ENCODE data around the gene C16orf89.
"Not testable (repeated sequence)": the region's sequence is repeated elsewhere in the genome, so short reads cannot be mapped to it uniquely, and the experiment has no call there.

The C16orf89 gene

GRCh38 chr16:5062790-5063765 is 2.7 kb downstream of the C16orf89 start:
- Mint-ChIP-seq H3K4me3 (no peak overlapping the region), H3K4me1 (ENCODE audit: low read depth in 2 of 2) (no peaks in the 10 kb centered on the region), H3K27ac (no peak overlapping the region), H3K9me3 (no peaks in the 10 kb centered on the region), H3K27me3 (peaks cover 10 to 47% of the 10 kb centered on the region in 2 donors), H3K36me3 (ENCODE audit: insufficient read depth) (no peaks in the 10 kb centered on the region)
- DNase-seq (no peak), ATAC-seq (replicated peaks) (no peak)

GRCh38 chr16:5062051-5062450 is 3.7 kb downstream of the C16orf89 start:
- no peak overlapping the region for H3K27ac Mint-ChIP-seq
- no peak overlapping the region for H3K4me3 Mint-ChIP-seq
- H3K9me3 Mint-ChIP-seq = no peaks in the 10 kb centered on the region
- peaks cover 10 to 47% of the 10 kb centered on the region in 2 donors for H3K27me3 Mint-ChIP-seq
- no peak for DNase-seq
- no peaks in the 10 kb centered on the region for H3K36me3 Mint-ChIP-seq (ENCODE audit: insufficient read depth)
- no peaks in the 10 kb centered on the region for H3K4me1 Mint-ChIP-seq (ENCODE audit: low read depth in 2 of 2)
- ATAC-seq (replicated peaks) = no peak

DNA sequence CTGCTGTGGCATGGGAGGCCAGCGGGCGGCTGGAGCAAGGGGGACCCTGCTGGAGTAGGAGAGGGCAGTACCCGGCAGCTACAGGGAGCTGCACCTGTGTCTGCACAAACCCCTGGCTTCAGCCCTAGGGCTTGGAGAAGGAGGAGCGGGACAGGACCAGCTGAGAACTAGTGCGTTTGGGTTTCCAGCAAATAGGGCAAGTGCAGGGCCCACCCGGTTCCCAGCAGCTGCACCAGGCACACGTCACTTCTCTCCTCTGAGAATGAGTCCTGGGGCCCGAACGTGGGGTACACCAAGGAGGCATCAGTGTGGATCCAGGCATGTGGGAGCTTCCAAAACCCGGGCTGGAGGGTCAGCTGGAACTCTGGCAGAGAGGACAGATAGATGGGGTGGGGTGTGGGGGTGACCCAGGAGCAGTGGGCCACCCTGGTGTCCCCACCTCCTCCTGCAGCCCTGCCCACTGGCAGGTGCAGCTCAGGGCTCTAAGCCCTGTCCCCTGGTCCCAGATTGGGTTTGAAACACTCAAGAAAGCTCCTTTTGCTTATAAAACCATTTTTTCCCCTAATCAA is 5.6 kb downstream of the C16orf89 start:
- no peaks in the 10 kb centered on the region for H3K36me3 Mint-ChIP-seq (ENCODE audit: insufficient read depth)
- no peak overlapping the region for H3K27ac Mint-ChIP-seq
- peaks cover 10 to 40% of the 10 kb centered on the region in 2 donors for H3K27me3 Mint-ChIP-seq
- H3K4me3 Mint-ChIP-seq = no peak overlapping the region
- ATAC-seq (replicated peaks) (no peak), DNase-seq (no peak)
- no peaks in the 10 kb centered on the region for H3K9me3 Mint-ChIP-seq
- H3K4me1 Mint-ChIP-seq (ENCODE audit: low read depth in 2 of 2) = no peaks in the 10 kb centered on the region

- Mint-ChIP-seq H3K27me3 (peaks cover 10 to 36% of the 10 kb centered on the region in 2 donors), H3K36me3 (ENCODE audit: insufficient read depth) (no peaks in the 10 kb centered on the region), H3K27ac (no peak overlapping the region), H3K4me3 (no peak overlapping the region), H3K9me3 (no peaks in the 10 kb centered on the region), H3K4me1 (ENCODE audit: low read depth in 2 of 2) (no peaks in the 10 kb centered on the region)
- ATAC-seq (replicated peaks) (no peak), DNase-seq (no peak)
Observed at GRCh38 chr16:5059386-5060072, 6.2 kb downstream of the C16orf89 start.

DNA sequence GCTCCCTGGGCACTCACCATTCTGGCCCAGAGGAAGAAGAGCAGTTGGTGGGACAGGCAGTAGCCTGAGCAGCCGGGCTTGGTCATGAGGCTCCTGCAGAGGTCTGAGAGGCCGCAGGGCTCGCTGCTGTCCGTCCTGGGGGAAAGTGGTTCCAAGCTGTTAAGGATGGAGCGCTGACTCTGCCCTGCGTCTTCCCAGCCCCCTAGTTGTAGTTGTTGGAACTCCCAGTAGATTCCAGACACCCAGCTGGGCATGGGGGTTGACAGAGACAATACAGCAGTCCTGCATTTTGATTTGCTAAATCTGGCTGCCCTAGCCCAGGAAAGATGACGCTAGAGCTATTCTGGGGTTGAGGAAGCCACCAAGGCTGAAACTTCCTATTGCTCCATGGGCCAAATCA is 7.3 kb downstream of the C16orf89 start:
- Mint-ChIP-seq H3K4me1 (ENCODE audit: low read depth in 2 of 2) (no peaks in the 10 kb centered on the region), H3K9me3 (no peaks in the 10 kb centered on the region), H3K27me3 (peaks cover 10 to 31% of the 10 kb centered on the region in 2 donors), H3K4me3 (no peak overlapping the region), H3K36me3 (ENCODE audit: insufficient read depth) (no peaks in the 10 kb centered on the region), H3K27ac (no peak overlapping the region)
- ATAC-seq (replicated peaks) (no peak), DNase-seq (no peak)

DNA sequence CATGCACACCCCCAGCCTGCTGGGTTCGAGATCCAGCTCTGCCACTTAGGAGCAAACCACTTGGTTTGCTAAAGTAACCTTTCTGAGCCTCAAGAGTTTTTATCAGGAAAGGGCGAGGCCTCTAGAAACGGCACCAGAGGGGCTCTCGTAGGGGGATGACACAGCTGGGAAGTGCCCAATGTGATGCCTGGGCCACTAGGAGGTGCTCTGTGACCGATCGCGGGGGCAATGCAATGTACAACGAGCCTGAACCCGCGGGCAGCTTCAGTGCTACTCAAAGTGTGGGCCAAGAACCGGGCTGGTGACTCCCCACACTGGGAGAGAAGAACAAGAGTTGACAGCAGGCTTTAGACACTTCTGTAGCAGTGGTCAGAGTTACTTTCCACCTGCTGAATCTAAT is 9.4 kb downstream of the C16orf89 start:
- ATAC-seq (replicated peaks) = peak; percentile 67
- Mint-ChIP-seq H3K4me3 (no peak overlapping the region), H3K9me3 (no peaks in the 10 kb centered on the region), H3K27me3 (peaks cover 0 to 10% of the 10 kb centered on the region in 2 donors), H3K36me3 (ENCODE audit: insufficient read depth) (no peaks in the 10 kb centered on the region), H3K4me1 (ENCODE audit: low read depth in 2 of 2) (no peaks in the 10 kb centered on the region), H3K27ac (no peak overlapping the region)
- DNase-seq = peak in 2 of 3 experiments; percentile 18 to 24

GRCh38 chr16:5054876-5055865 is 10.6 kb downstream of the C16orf89 start:
- no peaks in the 10 kb centered on the region for H3K36me3 Mint-ChIP-seq (ENCODE audit: insufficient read depth)
- DNase-seq = no peak
- no peaks in the 10 kb centered on the region for H3K9me3 Mint-ChIP-seq
- H3K27me3 Mint-ChIP-seq = peaks cover 4 to 8% of the 10 kb centered on the region in 2 donors
- no peak overlapping the region for H3K27ac Mint-ChIP-seq
- ATAC-seq (replicated peaks) = no peak
- no peak overlapping the region for H3K4me3 Mint-ChIP-seq
- H3K4me1 Mint-ChIP-seq (ENCODE audit: low read depth in 2 of 2) = no peaks in the 10 kb centered on the region

- Mint-ChIP-seq H3K27ac (no peak overlapping the region), H3K4me1 (ENCODE audit: low read depth in 2 of 2) (no peaks in the 10 kb centered on the region), H3K36me3 (ENCODE audit: insufficient read depth) (no peaks in the 10 kb centered on the region), H3K4me3 (no peak overlapping the region), H3K9me3 (no peaks in the 10 kb centered on the region), H3K27me3 (peaks cover 8 to 14% of the 10 kb centered on the region in 2 donors)
- ATAC-seq (replicated peaks) (no peak), DNase-seq (no peak)
Observed at GRCh38 chr16:5046914-5047313, 18.8 kb downstream of the C16orf89 start.

GRCh38 chr16:5045499-5046115 is 20.1 kb downstream of the C16orf89 start:
- no peaks in the 10 kb centered on the region for H3K36me3 Mint-ChIP-seq (ENCODE audit: insufficient read depth)
- H3K27me3 Mint-ChIP-seq = peaks cover 17 to 21% of the 10 kb centered on the region in 2 donors
- H3K9me3 Mint-ChIP-seq = no peaks in the 10 kb centered on the region
- H3K4me3 Mint-ChIP-seq = no peak overlapping the region
- ATAC-seq (replicated peaks) (no peak), DNase-seq (no peak)
- H3K27ac Mint-ChIP-seq = no peak overlapping the region
- H3K4me1 Mint-ChIP-seq (ENCODE audit: low read depth in 2 of 2) = no peaks in the 10 kb centered on the region

DNA sequence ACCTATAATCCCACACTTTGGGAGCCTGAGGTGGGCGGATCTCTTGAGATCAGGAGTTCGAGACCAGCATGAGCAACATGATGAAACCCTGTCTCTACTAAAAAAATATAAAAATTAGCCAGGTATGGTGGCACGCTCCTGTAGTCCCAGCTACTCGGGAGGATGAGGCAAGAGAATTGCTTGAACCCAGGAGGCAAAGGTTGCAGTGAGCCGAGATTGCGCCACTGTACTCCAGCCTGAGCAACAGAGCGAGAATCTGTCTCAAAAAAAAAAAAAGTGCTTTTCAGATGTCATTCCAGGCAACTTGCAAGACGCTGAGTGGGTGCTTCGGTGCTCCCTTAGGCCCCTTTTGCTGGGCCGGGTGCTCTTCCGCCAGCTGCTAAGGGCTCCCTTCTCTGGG is 21.2 kb downstream of the C16orf89 start:
- H3K4me3 Mint-ChIP-seq; H3K9me3 Mint-ChIP-seq; H3K36me3 Mint-ChIP-seq (ENCODE audit: insufficient read depth); ATAC-seq (replicated peaks); H3K27ac Mint-ChIP-seq; DNase-seq; H3K4me1 Mint-ChIP-seq (ENCODE audit: low read depth in 2 of 2): not testable (repeated sequence)
- peaks cover 15 to 22% of the 10 kb centered on the region in 2 donors for H3K27me3 Mint-ChIP-seq

GRCh38 chr16:5044011-5044540 is 21.7 kb downstream of the C16orf89 start:
- Mint-ChIP-seq H3K27me3 (peaks cover 15 to 22% of the 10 kb centered on the region in 2 donors), H3K4me3 (no peak overlapping the region), H3K36me3 (ENCODE audit: insufficient read depth) (no peaks in the 10 kb centered on the region), H3K4me1 (ENCODE audit: low read depth in 2 of 2) (no peaks in the 10 kb centered on the region), H3K27ac (no peak overlapping the region), H3K9me3 (no peaks in the 10 kb centered on the region)
- ATAC-seq (replicated peaks) = no peak
- no peak for DNase-seq

DNA sequence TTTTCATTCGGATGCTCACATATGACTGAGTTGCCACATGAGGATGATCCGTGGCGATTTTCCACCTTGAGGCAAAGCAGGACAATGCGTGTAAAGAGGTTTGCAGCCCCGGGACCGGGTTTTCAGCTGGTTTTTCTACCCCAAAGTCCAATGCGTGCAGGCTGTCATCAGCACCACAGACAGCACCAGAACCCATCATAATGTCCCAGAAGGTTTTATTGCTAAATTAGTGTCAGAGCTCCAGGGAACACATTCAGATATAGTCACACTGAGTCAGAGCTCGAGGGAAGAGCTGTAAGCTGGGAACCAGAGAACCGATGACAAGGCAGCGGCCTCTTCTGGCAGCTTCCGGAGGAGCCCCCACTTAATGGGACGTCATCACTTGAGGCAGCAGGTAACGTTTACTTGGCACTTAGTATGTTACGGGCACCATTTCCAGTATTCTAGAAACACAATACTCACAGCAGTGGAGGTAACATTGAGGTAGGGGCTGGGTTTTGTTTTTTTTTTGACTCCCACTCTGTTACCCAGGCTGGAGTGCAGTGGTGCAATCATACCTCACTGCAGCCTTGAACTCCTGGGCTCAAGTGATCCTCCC is 23.1 kb downstream of the C16orf89 start:
- Mint-ChIP-seq H3K27ac (no peak overlapping the region), H3K4me1 (ENCODE audit: low read depth in 2 of 2) (no peaks in the 10 kb centered on the region), H3K27me3 (peaks cover 15 to 22% of the 10 kb centered on the region in 2 donors)

More for the DNA sequence above, 23.1 kb downstream of the C16orf89 start:
- Mint-ChIP-seq H3K9me3 (no peaks in the 10 kb centered on the region), H3K36me3 (ENCODE audit: insufficient read depth) (no peaks in the 10 kb centered on the region), H3K4me3 (no peak overlapping the region)
- ATAC-seq (replicated peaks) (no peak), DNase-seq (no peak)

Measured in effector memory CD8-positive, alpha-beta T cell (primary cell).